ENCODE data around the gene ASIC2.
"Not testable (repeated sequence)": the region's sequence is repeated elsewhere in the genome, so short reads cannot be mapped to it uniquely, and the experiment has no call there.

Gene ASIC2

GRCh38 chr17:32985050-32985756 is 307.9 kb downstream of the ASIC2 start:
- DNase-seq (ENCODE audit: low read depth): no peak

- DNase-seq (ENCODE audit: low read depth): not testable (repeated sequence)
Observed at GRCh38 chr17:32981611-32982010, 311.5 kb downstream of the ASIC2 start.

GRCh38 chr17:32980230-32980629 is 312.9 kb downstream of the ASIC2 start:
- no peak for DNase-seq (ENCODE audit: low read depth)

GRCh38 chr17:32976605-32977004 is 316.5 kb downstream of the ASIC2 start:
- no peak for DNase-seq (ENCODE audit: low read depth)

GRCh38 chr17:32976131-32976530 is 317.0 kb downstream of the ASIC2 start:
- DNase-seq (ENCODE audit: low read depth): no peak

- DNase-seq (ENCODE audit: low read depth): no peak
Observed at GRCh38 chr17:32971171-32971570, 321.9 kb downstream of the ASIC2 start.

- DNase-seq (ENCODE audit: low read depth): no peak
Observed at GRCh38 chr17:32970281-32970680, 322.8 kb downstream of the ASIC2 start.

- not testable (repeated sequence) for DNase-seq (ENCODE audit: low read depth)
Observed at GRCh38 chr17:32969231-32969630, 323.9 kb downstream of the ASIC2 start.

- no peak for DNase-seq (ENCODE audit: low read depth)
Observed at GRCh38 chr17:32964541-32964940, 328.6 kb downstream of the ASIC2 start.

All from stimulated activated CD8-positive, alpha-beta memory T cell treated with anti-CD3 and anti-CD28 coated beads, Interleukin-12 subunit alpha, Interleukin-12 subunit beta, amount 100 ng/mL, for 1 hour (primary cell).